Measurements from ENCODE around the gene VPS33A.
A peak's percentile ranks its signal among the peaks of the same experiment; 100 is the strongest.
"Not testable (repeated sequence)": the region's sequence is repeated elsewhere in the genome, so short reads cannot be mapped to it uniquely, and the experiment has no call there.

Gene VPS33A

DNA sequence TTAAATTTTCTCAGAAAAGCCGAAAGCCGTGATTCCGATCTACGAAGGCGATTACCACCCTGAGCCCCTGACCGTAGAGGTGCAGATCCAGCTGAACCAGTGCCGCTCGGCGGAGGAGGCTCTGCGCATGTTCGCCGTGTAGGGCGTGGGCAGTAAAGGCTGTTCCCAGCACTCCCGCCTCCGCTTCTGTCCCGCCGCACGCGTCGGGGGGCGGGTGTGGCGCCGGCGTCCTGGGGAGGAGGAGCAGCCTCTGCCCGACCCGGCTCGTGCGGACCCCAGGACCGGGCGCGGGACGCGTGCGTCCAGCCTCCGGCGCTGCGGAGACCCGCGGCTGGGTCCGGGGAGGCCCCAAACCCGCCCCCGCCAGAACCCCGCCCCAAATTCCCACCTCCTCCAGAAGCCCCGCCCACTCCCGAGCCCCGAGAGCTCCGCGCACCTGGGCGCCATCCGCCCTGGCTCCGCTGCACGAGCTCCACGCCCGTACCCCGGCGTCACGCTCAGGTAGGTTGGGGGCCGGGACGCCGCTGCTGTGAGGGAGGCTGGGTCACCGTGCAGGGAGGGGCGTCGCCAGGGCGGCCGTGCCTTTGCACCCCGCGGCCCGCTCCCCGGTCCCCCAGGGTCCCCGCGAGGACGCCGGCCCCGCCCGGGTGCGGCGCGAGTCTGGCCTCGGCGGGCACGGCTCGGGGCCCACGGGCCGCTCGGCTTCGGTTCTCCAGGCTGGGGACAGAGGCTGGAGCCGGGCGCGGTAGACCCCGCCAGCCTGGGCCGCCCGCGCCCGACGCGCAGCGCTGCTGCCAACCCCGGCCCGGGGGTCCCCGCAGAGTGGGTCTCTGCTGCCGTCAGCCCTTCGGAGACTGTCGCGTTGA, 62.8 kb downstream of the VPS33A start, which contains the start of gene B3GNT4:
Gene B3GNT4 (plus strand): TSS at position 409 of the 866 bp plus-strand sequence. CDS start 910 bp downstream, outside the sequence.
- DNase-seq, result peak; percentile 9

DNA sequence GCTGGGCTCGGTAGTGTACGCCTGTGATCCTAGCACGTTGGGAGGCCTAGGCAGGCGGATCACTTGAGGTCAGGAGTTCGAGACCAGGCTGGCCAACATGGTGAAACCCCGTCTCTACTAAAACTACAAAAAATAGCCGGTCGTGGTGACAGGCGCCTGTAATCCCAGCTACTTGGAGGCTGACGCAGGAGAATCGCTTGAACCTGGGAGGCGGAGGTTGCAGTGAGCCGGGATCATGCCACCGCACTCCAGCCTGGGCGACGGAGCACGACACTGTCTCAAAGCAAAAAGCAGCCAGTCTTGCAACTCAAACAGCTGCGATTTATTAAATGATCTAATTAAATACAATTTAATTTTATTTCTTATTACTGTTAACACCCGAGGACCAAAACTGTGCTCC, 63.5 kb downstream of the VPS33A start:
- DNase-seq, result not testable (repeated sequence)

DNA sequence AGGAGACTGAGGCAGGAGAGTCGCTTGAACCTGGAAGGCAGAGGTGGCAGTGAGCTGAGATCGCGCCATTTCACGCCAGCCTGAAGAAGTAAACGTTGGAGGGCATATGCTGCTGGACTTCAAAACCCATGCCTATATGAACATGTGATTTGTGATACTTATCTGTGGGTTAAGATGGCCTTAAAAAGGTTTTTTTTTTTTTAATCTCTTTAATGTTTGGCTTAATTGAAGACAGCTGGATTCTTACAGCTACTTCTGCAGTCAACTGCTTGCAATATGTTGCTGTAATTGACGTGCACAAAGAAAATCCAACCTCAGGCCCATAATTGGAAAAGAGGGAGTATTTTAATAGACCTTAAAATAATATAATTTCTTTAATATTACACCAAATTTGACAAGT, 64.3 kb downstream of the VPS33A start:
- no peak for DNase-seq

DNA sequence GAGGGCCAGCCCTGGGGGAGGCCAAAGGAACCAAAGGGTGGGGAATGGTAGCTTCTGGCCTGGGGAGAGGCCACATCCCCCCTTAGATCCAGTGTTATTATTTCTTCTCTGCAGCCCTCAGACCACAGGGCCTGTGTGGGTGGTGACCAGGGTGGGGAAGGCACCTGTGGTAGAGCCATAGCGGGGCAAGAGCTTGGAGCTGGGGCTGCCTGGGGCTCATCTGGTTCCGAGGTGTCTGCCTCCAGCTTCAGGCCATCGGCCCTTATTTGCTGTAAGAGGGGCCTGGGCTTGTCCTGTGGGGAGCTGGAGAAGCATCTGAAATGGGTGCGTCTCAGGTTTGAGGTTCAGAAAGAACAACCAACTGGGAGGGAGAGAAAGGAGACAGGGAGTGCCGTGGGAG, 64.9 kb downstream of the VPS33A start:
- DNase-seq, result no peak

DNA sequence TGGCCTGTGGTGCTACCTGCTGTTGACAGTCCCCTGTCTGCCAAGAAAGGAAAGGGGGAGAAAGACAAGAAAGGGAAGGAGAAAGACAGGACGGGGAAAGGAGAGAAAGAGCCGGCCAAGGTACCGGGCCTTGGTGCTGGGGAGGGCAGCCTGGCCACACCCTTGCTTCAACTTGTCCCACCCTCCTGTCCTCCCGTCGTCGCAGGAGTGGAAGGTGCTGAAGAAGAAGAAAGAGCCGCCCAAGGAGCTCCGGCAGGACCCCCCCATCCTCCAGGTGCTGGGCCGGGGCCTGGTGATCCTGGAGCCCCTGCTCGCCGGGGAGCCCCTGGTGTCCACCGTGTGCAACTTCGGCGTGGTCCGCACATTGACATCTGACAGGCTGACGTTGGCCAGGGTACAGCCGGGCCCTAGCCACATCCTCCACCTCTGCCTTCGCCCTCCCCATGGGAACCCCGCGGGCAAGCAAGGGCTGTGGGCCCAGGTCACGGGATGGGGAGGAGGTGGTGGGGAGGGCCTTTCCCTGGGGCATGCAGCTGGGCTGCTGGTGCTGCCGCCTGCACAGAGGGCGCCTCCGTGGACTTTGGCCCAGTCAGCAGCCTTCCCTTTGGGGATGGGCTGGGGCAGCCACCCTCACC, 65.6 kb downstream of the VPS33A start:
- no peak for DNase-seq

DNA sequence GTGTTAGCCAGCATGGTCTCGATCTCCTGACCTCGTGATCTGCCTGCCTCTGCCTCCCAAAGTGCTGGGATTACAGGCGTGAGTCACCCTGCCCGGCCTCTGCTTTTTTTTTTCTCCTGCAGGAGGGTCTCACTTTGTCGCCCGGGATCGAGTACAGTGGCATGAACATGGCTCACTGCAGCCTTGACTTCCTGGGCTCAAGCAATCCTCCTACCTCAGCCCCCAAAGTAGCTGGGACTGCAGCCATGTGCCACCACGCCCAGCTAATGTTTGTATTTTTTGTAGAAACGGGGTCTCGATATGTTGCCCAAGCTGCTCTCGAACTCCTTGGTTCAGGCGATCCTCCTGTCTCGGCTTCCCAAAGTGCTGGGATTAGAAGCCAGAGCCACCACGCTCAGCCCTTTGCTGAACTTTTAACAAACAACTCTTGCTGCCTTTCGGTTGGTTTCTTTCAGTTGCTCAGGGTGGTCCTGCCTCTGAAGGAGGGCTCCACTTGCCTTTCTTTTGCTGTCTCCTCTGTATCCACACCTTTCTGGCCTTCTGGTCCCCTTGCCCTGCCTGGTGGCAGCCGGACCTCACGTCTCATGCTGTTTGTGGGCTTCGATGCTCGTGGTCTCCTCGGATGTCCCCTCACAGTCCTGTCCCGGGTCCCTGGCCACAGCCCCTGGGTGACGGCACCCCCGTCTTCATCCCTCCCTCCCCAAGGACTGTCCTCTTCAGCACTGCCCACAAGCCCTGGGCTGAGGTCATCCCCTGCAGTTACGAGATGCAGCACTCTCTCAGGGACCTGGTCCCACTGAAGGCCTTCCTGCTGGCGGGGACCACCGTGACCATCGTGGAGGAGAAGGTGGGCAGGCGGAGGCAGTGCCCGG, 66.6 kb downstream of the VPS33A start:
- DNase-seq, result no peak

DNA sequence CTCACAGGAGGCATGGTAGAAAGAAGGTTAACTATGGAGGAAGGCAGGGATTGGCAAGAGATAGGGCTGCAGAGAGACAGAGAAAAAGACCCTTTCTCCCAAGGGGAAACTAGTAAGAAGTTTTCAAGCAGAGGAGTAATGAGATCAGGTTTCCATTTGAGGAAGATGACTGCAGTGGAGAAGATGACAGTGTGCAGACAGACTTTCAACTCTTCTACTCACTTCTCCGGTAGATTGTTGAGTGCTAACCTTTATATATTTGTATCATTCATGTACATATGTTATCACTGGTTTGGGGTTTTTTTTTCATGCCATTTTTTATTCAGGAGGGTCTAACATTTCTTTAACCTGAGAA, 68.7 kb downstream of the VPS33A start:
- no peak for DNase-seq

DNA sequence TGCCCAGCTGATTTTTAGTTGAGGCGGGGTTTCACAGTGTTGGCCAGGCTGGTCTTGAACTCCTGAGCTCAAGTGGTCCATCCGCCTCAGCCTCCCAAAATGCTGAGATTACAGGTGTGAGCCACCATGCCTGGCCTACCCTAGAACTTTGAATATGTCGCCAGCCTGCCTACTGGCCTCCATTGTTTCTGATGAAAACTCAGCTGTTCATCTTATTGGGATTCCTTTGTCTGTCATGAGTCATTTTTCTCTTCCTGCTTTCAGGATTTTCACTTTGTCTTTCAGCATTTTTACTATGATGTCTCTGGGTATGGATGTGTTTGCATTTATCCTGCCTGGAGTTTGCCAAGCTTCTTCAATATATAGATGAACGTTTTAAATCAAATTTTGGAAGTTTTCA, 70.9 kb downstream of the VPS33A start:
- no peak for DNase-seq

DNA sequence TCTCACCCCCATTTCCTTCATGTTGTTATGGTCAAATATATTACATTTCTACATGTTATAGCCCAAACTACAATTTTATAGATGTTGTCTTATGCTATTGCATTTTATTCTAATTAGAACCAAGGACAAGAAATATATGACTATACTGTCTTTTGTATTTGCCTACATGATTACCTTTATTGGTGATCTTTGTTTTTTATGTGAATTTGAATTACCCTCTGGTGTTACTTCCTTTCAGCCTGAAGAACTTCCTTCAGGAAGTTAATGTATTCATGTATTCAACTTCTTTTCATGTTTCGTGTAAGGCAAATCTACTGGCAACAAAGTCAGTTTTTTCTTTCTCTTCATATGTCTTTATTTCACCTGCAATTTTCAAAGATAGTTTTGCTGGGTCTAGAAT, 71.5 kb downstream of the VPS33A start:
- DNase-seq, result no peak

DNA sequence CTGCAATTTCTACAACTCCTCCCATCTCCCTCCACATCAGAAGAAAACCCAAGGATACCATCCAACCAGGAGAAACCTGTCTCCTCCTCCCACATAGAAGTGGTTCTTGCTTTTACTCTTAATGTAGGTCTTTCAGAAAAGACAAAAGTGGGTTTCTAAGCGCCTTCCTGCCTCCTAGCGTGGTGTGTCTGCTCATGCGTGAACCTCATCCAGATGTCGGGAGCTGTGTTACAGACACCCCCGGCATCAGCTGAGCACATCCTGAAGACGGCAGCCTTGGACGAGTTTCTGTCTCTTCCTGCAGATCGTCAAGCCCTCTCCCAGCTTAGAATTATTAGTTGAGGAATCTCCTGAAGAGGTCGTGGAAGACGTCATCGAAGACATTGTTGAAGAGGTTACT, 73.9 kb downstream of the VPS33A start:
- no peak for DNase-seq

DNA sequence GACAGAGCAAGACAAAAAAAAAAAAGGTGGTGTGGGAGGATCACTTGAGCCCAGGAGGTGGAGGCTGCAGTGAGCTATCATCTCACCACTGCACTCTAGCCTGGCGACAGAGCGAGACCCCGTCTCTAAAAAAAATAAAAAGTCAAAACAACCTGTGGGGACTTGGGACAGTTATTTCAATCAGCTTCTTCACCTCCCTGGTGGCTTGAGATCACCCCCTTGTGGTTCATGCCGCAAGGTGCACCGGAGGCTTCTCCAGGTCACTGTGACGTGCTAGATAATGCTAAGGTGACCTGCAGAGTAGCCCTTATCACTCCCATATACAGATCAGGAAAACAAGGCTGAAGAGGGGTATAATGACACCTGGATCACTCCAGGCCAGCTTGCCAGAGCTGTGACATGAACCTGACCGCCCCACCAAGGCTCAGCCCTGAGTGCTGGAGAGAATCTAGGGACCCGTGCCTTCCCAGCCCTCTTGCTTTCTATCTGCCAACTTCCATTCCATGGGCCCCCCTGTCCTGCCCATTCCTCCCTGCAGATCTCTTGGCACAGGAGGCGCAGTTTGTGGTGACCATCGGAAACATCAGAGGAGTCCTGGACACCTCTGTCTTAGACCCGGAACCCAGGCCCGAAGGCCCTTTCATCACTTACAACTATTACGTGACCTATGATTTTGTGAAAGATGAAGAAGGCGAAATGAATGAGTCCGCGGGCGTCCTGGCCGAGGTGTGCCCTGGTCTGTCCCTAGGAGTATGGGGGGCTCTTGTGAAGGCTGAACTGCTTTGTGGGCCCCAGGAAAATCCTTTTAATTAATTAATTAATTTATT, 75.2 kb downstream of the VPS33A start:
- DNase-seq, result peak; percentile 2

DNA sequence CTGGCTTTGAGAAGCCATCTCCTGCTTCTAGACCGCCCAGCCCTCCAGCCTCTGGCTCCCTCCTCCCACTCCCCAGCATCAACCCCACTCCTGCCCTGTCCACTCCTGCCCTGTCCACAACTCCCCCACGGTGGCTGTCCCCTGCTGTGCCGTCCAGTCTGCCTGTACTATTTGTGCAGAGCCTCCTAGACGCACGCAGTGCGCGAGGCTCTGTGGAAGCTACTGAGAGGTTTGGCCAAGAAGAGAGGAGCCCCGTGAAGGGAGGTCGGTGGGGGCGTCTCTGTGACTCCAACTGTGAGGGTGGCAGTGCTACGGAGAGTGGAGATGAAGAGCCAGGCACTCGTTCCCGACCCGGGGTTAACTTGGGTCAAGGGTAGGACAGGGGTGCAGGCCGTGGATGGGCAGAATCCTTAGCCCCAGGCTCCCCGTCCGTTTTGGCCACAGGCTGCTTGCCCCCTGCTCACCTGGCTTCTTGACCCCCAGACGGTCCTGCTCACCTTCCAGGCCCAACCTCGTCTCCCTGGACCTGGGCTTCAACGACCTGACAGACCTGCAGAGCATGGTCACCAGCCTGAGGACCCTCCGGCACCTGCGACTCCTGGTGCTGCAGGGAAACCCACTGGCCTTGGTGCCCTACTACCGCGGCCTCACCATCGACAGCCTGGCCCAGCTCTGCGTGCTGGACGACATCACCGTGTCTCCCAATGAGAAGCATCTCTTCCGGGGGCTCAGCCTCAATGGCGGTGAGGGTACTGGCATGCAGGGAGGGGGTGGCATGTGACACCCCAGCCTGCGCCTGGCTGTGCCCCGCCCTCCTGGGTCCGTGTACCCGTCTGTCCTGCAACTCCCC, 76.4 kb downstream of the VPS33A start:
- no peak for DNase-seq

DNA sequence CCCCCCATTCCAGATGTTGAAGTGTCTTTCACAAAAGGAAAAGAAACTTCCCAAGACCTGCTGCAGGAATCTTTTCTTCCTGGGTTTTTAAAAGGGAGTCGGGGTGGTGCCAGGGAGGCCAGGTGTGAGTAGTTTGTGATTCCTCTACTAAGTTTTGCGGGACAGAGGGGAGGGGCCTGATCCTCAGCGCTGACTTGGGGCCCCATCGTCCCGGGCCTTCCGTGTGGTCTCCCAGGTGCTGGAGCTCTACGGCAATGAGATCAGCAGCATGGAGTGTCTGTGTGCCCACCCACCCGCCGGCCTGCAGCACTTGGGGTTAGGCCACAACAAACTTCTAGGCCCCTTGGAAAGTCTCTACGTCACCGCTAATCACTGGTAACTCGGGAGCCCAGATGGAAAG, 78.8 kb downstream of the VPS33A start:
- DNase-seq, result no peak

DNA sequence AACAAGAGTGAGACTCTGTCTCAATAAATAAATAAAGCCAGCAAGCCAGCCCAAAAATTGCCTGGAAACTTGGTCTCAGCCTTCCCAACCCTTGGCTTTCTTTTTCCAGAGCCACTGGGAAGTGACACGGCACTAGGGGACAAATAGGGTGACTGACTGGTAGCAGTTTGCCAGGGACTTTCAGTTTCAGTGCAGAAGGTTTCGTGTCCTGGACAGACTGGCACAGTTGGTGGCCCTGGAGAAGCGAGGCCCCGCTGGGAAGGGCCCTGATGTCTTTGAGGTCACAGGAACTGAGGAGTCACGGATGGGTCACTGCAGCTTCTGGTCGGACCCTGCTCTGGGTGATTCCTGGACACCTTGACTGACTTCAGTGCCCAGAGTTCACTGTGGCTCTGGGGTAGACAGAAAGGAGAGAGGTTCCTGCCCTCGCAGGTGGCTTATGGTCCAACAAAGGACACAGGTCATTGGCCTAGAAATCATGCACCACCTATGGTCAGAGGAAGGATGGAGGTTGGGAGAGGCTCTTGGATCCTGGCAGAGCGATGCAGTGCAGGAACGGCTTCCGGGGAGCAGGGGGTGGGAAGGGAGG, 80.7 kb downstream of the VPS33A start:
- no peak for DNase-seq

DNA sequence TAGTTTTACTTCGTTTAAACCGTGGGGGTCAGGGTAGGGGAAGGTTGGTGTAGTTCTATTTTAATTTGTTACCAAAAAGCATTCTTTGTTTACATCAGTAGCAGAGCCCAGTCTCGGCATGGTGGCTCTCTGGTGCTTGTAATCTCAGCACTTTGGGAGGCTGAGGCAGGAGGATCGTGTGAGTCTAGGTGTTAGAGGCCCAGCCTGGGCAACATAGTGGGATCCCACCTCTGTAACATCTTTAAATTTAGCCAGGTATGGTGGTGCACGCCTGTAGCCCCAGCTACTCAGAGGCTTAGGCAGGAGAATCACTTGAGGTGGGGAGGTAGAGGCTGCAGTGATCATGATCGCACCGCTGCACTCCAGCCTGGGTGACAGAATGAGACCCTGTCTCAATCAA, 81.2 kb downstream of the VPS33A start:
- no peak for DNase-seq

DNA sequence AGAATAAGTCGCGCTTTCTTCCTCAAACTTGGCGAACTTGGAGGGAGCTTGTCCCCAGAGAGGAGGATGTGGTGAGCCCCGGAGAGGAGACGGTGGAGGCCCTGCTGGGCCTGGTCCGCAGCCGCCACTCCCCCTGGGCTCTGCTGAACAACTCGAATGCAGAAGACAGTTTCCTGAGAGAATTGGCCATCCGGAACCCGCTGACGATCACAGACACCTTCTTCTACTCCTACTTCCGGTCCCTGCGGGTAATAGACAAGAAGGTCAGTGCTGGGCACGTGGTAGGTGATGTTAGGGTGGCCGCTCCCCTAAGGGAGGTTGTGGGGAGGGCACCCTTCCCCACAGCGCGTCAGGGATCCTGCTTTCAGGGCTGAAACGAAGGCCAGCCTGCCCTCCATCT, 81.8 kb downstream of the VPS33A start:
- no peak for DNase-seq

DNA sequence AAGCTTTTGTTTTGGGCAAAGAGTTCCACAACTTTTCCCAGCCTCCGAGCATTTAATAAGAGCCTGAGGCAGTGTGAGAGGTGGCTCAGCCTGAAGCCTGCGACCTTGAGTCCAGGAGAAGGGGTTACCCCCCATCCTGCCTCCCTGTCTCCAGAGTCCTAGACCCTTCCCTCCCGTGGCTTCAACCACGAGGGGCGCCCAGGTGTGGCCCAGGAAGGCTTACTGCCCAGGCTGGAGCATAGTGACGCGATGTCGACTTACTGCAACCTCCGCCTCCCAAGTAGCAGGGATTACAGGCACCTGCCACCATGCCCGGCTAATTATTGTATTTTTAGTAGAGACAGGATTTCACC, 82.7 kb downstream of the VPS33A start:
- DNase-seq, result no peak

DNA sequence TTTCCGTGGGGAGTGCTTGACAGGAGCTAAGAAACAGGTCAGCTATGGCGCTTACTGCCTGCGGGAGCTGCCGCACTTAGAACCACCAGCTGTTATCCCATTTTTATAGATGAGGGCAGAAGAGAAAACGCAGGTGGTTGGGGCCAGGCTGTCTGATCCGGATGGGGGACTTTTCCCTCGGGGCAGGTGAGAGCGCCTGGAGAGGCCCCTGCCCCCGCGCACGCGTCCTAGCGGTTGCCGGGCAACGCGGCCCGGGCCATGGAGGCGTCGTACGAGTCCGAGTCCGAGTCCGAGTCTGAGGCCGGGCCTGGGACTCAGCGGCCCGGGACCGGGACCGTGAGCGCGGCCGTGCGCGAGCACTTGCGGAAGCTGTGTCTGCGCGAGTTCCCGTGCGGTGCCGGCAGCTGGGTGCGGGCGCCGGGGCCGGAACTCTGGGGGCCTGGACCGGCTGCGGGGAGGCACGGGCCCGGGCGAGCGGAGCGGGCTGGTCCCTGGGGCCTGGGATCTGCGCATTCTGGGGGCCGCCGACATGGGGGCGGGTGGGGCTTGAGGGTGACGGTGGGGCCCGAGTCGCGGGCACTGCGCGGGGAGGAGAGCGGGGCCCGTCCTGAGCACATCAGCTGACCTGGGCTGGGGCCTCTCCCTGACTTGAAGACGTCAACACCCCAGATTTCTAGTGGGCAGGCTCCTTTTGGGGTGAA, 83.3 kb downstream of the VPS33A start, which contains the start of gene LRRC43:
Gene LRRC43 (plus strand): TSS at position 237 of the 701 bp plus-strand sequence. CDS start 22 bp downstream, at position 259.
- DNase-seq, result peak; percentile 14

Data from NCI-H1694 treated with DMSO at 0.1 percent for 48 hours (cell line).